HepG2 (cell line): ENCODE measurements around the gene ISG20. TPM values are rescaled to one million over a fixed set of nuclear protein-coding genes. Genes with fewer than 3 reads are reported as not detected.

ENCODE experiments used
- AGO2 ChIP-seq: fragments of 200-400 bp; formaldehyde crosslinking; optimal IDR thresholded peaks from 2 replicates; pipeline ENCODE3; 2017; ENCODE audit warnings: mild to moderate bottlenecking, low read depth, low read length, moderate library complexity
- GABPB1 ChIP-seq: IDR thresholded peaks from 2 replicates; pipeline ENCODE4 v1.6.1; 2016; ENCODE audit warnings: mild to moderate bottlenecking, missing genetic modification reagents, moderate library complexity, missing compliant biosample characterization
- GATAD1 ChIP-seq: IDR thresholded peaks from 2 replicates; pipeline ENCODE4 v1.6.1; 2016; ENCODE audit warnings: missing genetic modification reagents, missing compliant biosample characterization
- HMG20A ChIP-seq: IDR thresholded peaks from 2 replicates; pipeline ENCODE4 v1.6.1; 2016; ENCODE audit warnings: borderline replicate concordance
- IRF2 ChIP-seq: IDR thresholded peaks from 2 replicates; pipeline ENCODE4 v1.6.1; 2018; ENCODE audit warnings: missing genetic modification reagents, missing compliant biosample characterization
- KLF15 ChIP-seq: sonication (generic); formaldehyde crosslinking; IDR thresholded peaks from 2 replicates; pipeline ENCODE4 v1.8.1; 2023; ENCODE audit warnings: borderline replicate concordance, mild to moderate bottlenecking, inconsistent platforms, missing genetic modification reagents, mixed read lengths
- MAZ ChIP-seq, 2 experiments: sonication (generic) in 1 of 2; formaldehyde crosslinking in 1 of 2; IDR thresholded peaks; 2 replicates each; pipeline versions ENCODE4 v1.5.0 to v1.6.1; 2012 to 2020; ENCODE audit warnings: low read depth in 2 of 2, mild to moderate bottlenecking in 2 of 2, borderline replicate concordance in 1 of 2, improper control_type of control experiment in 1 of 2, low read length in 1 of 2, missing genetic modification reagents in 1 of 2, moderate library complexity in 1 of 2
- NR2F6 ChIP-seq, 2 experiments: IDR thresholded peaks; 2 replicates each; pipeline ENCODE4 v1.6.1; 2016; ENCODE audit warnings: antibody characterized with exemption in 1 of 2, mild to moderate bottlenecking in 1 of 2
- PCBP1 ChIP-seq: fragments of 200-400 bp; formaldehyde crosslinking; IDR thresholded peaks from 2 replicates; pipeline ENCODE4 v1.6.1; 2017; ENCODE audit warnings: mild to moderate bottlenecking, low read depth, low read length, borderline replicate concordance
- SATB2 ChIP-seq: sonication (generic); formaldehyde crosslinking; IDR thresholded peaks from 2 replicates; pipeline ENCODE4 v1.5.0; 2020; ENCODE audit warnings: missing genetic modification reagents
- SNAPC2 ChIP-seq: sonication (generic); formaldehyde crosslinking; IDR thresholded peaks from 2 replicates; pipeline ENCODE4 v1.8.1; 2022; ENCODE audit warnings: mild to moderate bottlenecking, missing genetic modification reagents
- SP4 ChIP-seq: sonication (generic); formaldehyde crosslinking; IDR thresholded peaks from 2 replicates; pipeline ENCODE4 v1.8.1; 2023; ENCODE audit warnings: mild to moderate bottlenecking, missing genetic modification reagents
- TAF1 ChIP-seq: sonication (generic); formaldehyde crosslinking; IDR thresholded peaks from 2 replicates; pipeline ENCODE4 v1.4.0; 2020; ENCODE audit warnings: missing genetic modification reagents
- ZBTB2 ChIP-seq: sonication (generic); formaldehyde crosslinking; IDR thresholded peaks from 2 replicates; pipeline ENCODE4 v1.8.0; 2022; ENCODE audit warnings: low read depth, missing genetic modification reagents
- ZKSCAN1 ChIP-seq: fragments of 150-350 bp; IDR thresholded peaks from 2 replicates; pipeline ENCODE4 v1.6.1; 2014; ENCODE audit warnings: low read length
- ZNF615 ChIP-seq: sonication (generic); formaldehyde crosslinking; IDR thresholded peaks from 2 replicates; pipeline ENCODE4 v1.5.0; 2020; ENCODE audit warnings: mild to moderate bottlenecking, missing genetic modification reagents, borderline replicate concordance
- ZNF616 ChIP-seq: sonication (generic); formaldehyde crosslinking; IDR thresholded peaks from 2 replicates; pipeline ENCODE4 v1.5.0; 2020; ENCODE audit warnings: low read depth, mild to moderate bottlenecking, missing genetic modification reagents
- ZNF660 ChIP-seq: sonication (generic); formaldehyde crosslinking; IDR thresholded peaks from 2 replicates; pipeline ENCODE4 v1.5.1; 2020; ENCODE audit warnings: mild to moderate bottlenecking, low read depth, missing genetic modification reagents, borderline replicate concordance
- polyA plus RNA-seq, 8 experiments: library from polyadenylated mRNA; depleted of rRNA in 3 of 8; stranded (reverse) in 7 of 8; unstranded in 1 of 8; fragments of >200 nt; fragmentation: Illumina TruSeq in 4 of 8; extraction: Trizol in 4 of 8; gene quantifications; 2 replicates each; pipeline versions ENCODE4 v1.2.1 to v1.2.3, GENCODE V29; 2011 to 2016; ENCODE audit warnings: low read depth in 4 of 8, missing spikeins in 1 of 8, mixed read lengths in 1 of 8; ENCODE audit not compliant: insufficient read depth in 1 of 8
- total RNA-seq, 5 experiments: library from RNA; depleted of rRNA; stranded (reverse); fragments of >200 nt; fragmentation: Illumina TruSeq; extraction: Trizol; gene quantifications; 2 replicates each; pipeline ENCODE4 v1.2.3, GENCODE V29; 2016; ENCODE audit warnings: low read depth in 1 of 5
- TF ChIP-seq, protein P1 (sequence below): sonication (generic); formaldehyde crosslinking; IDR thresholded peaks from 2 replicates; pipeline ENCODE4 v1.4.0; 2020; ENCODE audit warnings: missing genetic modification reagents, borderline replicate concordance

ISG20 gene
- total and polyA plus RNA-seq, 2 of the 13 experiments (the other 11 are each of a cell fraction or from before 2014, with no cell fraction given) = 6.3 to 31.5 TPM

DNA sequence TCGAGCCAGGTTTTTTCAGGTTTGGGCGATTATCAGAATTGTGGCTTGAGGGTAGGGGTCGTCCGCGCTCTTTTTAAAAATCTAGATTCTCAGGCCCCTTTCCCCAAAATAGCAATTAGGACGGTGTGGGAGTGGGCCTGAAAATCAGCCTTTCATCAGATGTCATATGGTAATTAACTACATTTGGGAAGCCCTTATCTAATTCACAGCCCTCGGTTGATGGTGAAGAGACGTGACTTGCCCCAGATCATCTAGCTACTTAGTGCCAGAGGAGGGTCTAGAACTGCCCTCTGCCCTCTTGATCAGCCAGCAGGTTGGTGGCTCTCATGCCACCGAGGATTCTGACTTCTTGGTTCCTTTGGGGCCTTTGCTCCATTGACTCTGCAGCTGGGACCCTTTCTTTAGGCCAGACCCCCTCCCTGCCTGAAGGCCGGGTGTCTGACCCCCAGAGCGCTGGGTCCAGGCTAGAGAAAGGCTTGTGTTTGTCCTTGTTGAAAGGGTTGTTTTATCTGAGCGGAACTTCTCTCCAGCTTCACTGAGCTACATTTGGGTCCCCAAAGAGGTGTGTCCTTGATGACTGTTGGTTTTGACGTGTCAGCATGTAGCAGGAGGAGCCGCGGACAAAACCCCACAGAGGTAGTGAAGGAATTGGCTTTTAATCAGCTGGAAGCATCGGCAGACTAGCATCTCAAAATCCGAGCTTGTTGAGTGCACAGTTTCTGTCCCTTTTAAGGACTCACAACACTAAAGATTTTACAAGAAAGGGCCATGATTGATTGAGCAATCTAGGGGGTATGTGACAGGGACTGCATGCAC lies 16.8 kb upstream of the ISG20 start (continued):
- TF ChIP-seq, protein P1, sequence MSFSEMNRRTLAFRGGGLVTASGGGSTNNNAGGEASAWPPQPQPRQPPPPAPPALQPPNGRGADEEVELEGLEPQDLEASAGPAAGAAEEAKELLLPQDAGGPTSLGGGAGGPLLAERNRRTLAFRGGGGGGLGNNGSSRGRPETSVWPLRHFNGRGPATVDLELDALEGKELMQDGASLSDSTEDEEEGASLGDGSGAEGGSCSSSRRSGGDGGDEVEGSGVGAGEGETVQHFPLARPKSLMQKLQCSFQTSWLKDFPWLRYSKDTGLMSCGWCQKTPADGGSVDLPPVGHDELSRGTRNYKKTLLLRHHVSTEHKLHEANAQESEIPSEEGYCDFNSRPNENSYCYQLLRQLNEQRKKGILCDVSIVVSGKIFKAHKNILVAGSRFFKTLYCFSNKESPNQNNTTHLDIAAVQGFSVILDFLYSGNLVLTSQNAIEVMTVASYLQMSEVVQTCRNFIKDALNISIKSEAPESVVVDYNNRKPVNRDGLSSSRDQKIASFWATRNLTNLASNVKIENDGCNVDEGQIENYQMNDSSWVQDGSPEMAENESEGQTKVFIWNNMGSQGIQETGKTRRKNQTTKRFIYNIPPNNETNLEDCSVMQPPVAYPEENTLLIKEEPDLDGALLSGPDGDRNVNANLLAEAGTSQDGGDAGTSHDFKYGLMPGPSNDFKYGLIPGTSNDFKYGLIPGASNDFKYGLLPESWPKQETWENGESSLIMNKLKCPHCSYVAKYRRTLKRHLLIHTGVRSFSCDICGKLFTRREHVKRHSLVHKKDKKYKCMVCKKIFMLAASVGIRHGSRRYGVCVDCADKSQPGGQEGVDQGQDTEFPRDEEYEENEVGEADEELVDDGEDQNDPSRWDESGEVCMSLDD (CRISPR knock-in tag) = no peak
- TF ChIP-seq ZKSCAN1 = no peak
- TF ChIP-seq TAF1 (CRISPR knock-in tag) = peak; percentile 35; the same call in 1 of the 2 replicates
- TF ChIP-seq AGO2 = no peak
- no peak for TF ChIP-seq ZNF660 (CRISPR knock-in tag)
- TF ChIP-seq KLF15 = no peak
- TF ChIP-seq ZNF615 (CRISPR knock-in tag) = no peak
- TF ChIP-seq IRF2 = 0 out of 2 replicates have a peak, but pooled peaks have one; percentile 29
- TF ChIP-seq GATAD1 (CRISPR knock-in tag) = 0 out of 2 replicates have a peak, but pooled peaks have one; percentile 13
- TF ChIP-seq MAZ (IDR thresholded peaks at IDR 0.05; ENCODE audit: borderline replicate concordance, low read depth, low read length) = no peak
- no peak for TF ChIP-seq MAZ (CRISPR knock-in tag; IDR thresholded peaks at IDR 0.05; ENCODE audit: low read depth)
- TF ChIP-seq GABPB1 (CRISPR knock-in tag) = no peak
- no peak for TF ChIP-seq NR2F6 (IDR thresholded peaks at IDR 0.05)
- TF ChIP-seq NR2F6 (CRISPR knock-in tag; IDR thresholded peaks at IDR 0.05) = 0 out of 2 replicates have a peak, but pooled peaks have one; percentile 12
- TF ChIP-seq HMG20A (CRISPR knock-in tag) = no peak
- TF ChIP-seq PCBP1 = no peak
- no peak for TF ChIP-seq ZNF616 (CRISPR knock-in tag)
- TF ChIP-seq SATB2 (CRISPR knock-in tag) = no peak
- TF ChIP-seq SP4 (CRISPR knock-in tag) = 0 out of 2 replicates have a peak, but pooled peaks have one; percentile 7
- no peak for TF ChIP-seq ZBTB2
- TF ChIP-seq SNAPC2 (CRISPR knock-in tag) = no peak
